KG1 (cell line): ENCODE data around the gene BMF.

Source experiments
- DNase-seq: peaks from one replicate; lab custom pipeline; 2025; lab: John Stamatoyannopoulos, UW

BMF gene

DNA sequence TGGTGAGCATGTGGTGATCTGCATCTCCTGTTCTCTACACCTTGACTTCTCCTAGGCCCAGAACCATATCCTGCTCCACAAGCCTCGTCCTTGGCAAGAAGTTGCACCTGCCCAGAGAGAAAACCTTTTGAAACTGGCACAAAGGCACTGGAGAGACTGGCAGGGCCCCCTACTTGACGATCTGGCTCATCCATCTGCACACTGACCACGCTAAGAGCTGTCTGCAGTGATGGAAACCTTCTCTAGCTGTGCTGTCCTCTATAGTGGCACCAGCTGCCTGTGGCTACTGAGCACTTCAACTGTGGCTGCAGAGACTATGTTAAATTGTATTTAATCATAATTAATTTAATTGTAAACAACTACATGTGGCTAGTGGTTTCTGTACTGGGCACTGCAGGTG lies 43.5 kb downstream of the BMF start:
- no peak for DNase-seq

DNA sequence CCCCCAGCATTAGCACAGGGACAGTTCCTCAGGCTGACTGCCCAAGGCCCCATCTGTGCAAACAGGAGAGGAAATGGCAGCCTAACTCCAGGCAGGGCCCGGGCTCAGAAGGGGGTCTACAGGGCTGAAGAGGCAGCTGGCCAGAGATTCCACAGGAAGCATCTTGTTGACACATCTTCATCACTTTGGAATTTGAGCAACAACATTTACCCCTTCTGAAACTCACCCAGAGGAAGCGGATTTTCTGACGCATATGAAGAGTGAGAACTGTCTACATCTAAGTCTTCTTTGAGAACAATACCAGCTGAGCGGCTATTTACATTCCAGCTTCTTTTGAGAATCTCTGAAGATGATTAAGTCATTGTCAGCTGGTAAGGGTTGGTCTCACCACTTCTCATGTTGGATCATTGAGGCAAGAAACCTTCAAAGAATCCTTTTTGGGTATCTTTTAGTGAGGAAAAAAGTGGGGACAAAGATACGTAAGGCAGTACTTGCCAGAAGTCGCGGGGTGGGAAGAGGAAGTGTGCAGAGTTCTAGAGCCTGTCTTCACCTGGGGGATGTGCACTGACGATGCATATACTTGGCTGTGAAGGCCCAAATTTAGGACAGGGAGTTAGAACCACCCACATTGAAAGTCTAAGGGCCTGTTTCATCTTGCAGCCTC lies 44.3 kb downstream of the BMF start:
- no peak for DNase-seq

DNA sequence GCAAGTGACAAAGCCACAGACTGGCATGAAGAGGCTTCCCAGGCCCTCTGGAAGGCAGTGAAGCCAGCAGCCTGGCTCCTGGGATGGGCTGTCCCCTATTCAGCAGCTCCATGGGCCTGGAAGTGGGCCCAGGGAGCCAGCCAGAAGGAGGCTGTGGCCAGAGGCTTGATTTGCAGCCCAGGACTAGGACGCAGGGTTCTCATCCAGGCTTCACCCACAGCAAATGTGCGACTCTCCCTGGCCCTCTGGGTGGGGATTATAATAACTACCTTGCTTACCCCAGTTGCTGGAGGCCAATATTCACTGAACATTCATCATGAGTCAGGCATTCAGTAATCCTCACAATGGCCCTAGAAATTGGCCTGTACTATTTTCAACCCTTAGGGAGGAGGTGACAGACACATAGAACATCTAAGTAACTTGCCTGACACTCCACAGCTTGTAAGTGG lies 45.1 kb downstream of the BMF start:
- DNase-seq: no peak

DNA sequence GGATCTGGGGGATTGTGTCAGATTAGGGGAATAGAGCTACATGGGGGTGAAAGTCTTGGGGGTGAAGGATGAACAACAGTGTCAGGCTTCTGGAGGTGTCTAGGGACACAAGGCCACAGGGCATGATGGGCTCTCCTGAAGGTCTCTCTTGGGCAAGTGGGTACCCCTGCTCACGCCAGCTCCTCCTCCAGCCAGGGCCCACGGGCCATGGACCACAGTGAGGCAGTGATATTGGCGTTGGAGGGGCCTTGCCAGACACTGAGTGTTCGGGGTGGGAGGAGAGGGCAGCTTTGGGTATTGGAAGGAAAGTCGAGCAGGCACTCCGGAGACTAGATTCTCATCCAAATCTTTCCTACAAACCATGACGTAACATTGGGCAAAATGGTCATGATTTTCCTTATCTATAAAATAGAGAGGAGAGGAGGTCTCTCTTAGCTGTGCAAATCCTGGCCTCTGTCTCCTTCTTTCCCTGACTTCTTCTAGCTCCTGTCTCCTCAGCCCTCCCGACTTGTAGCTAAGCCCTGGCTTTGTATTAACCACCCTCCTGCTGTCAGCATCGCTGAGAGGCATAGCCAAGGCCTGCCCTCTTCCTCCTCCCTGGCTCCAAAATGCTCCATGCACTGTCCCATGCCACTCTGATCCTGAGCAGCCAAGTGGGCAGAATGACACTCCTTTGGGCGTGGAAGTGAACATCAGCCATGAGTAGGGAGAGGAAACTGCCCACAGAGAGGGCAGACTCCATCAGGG lies 45.7 kb downstream of the BMF start:
- DNase-seq: no peak

DNA sequence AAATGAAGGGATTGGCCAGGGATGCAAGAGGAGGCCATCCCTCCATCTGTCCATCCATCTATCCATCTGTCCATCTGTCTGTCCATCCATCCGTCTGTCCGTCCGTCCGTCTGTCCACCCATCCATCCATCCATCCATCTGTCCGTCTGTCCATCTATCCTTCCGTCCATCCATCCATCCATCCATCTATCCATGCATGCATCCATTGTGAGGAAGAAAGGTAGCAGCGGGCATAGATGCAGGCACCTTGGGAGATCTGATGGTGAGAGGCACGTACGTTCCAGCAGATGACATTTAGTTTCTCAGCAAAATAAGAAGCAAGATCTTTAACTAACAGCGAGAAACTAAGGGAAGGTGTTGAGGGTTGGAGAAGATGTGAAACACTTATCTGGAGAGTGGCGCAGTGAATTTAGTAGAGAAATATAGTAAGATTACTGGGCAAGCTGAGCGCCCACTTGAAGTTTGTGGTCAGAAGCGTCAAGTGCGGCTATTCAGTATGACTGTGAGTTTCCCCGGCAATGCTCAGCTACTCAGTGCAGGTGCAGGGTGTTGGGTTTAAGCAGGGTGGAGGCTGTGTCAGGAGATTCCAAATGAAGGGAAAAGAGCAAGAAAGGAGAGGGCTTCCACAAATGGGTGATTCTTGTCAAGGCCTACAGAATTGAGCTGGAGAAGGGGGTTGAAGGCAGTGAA lies 47.3 kb downstream of the BMF start:
- no peak for DNase-seq

DNA sequence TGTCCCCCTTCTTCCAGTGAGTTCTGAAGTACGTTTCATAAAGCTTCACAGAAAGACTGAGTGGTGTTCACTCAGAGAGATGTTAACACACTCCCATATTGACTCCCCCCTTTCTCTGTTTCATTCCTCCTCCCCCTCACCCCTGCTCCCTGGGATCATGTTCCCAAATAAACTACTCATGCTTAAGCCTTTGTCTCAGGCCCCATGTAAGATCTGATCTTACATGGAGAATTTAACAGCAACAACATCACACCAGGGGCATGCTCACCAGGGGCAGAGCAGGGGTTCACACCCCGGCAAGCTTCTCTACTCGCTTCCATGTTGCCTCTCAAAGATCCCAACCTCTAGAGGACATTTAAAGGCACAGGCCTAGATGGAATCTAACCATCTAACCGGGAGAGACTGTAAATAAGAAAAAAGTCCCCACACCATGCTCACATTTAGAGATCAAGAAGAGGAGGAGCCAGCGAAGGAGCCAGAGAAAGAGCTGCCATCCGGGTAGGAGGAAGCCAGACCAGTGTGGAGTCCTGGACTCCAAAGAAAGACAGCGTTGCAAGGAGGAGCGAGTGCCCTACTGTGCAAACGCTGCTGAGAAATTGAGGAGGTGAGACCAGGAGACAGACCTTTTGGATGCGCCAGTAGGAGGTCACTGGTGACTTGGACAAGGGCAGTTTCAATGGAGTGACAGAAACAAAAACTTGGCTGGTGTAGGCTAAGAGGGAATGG lies 48.3 kb downstream of the BMF start:
- DNase-seq: no peak

DNA sequence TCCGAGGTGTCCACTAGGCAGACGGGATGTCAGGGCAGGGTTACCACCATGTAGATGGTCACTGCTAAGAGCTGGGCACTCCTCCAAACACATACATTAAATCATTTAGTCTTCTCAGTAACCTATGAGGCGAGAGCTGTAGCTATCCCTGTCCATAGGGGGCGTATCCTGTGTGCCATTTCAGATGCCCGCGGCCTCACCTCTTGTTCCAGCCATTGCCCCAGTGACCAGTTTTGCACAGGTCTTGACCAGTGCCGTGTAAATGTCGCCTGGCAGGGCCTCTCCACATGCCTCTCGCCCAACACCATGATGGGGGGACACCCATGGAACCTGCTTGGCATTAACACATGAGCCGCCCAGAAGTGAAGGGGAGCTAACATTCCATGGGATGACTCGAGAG lies 48.9 kb downstream of the BMF start:
- no peak for DNase-seq

DNA sequence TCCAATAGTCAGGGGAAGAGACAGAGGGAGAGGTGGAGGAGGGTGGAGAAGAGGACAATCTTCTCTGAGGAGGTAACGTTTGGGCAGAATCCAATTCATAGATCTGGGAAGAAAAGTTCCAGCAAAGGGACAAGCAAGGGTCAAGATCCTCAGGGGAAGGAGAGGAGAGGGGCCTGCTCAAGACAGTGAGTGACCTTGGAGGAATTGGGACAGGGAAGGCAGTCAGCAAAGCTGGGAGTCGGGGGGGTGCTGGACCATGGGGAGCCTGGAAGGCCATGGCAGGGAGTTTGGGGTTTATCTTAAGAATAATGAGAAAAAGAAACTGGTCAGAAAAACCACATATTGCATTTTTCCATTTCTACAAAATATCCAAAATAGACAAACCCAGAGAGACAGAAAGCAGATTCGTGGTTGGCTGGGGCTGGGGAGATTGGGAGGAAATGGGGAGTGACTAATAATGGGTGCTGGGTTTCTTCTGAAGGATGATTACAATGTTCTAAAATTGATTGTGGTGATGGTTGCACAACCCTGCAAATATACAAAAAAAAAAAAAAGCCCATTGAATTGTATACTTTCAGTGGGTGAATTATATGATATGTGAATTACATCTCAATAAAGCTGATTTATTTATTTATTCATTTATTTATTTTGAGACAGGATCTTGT lies 50.1 kb downstream of the BMF start:
- DNase-seq: no peak

DNA sequence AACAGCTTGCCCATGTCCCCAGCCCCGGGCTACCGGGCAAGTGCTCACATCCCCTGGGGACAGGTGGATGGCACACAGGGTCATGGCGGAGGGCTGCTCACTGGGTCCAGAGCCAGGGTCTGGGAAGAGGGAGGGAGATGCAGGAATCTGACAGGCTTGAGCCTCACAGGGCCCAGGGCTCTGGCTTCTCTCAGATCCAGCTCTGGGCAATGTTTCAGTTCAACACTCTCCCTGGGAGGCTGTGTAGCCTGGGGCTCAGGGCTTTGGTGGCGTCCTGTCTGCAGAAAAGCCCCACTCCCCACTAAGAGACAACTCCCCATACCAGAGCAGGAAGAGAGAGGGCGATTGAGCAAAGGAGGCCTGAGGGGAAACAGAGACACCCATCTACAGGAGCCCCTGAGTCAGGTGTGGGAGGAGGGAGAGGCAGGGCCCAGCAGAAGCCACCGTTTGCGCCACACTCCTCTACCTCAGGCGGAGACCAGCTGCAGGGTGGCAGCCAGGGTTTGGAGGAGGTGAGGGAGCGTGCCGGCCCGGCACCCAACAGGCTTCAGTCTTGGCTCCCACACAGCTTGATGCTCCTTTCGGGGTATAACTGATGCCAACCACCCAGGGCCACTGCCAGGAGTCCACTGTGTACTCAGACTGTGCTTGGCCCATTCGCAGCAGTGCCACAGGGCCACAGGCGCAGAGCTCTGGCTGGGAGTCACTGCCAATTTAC lies 52.9 kb downstream of the BMF start:
- no peak for DNase-seq

DNA sequence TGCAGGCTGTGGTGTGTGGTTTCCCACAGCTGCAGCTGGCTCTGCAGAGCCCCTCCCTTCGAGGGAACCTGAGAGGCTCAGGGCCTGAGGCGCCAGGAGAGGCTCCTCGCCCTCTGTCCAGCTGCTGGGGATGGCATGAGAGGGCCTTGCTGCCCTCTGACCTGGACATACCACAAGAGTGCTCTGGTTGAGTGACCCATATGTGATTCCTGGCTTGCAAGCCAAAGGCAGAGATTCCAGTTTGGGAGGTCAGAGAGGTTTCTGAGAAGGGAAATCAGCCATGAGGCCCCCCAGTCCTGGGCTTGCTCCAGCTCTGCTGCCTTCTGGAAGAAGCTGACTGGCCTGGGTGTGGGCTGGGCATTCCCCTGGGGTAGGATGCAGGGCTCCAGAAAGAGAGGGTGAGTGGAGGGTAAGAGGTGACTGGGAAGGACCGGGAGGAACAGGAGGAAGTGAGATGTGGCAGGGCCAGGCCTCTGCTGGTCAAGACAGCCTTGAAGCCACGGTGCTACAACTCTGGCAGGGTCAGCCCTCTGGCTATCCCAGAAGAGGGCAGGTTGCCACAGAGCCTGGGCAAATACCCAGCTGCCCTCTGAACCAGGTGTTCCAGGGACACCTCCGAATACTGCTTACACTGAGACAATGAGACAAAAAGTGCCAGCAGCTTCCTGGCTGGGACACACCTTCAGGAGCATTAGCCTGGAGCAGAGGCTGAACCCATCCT lies 53.7 kb downstream of the BMF start:
- DNase-seq: no peak

DNA sequence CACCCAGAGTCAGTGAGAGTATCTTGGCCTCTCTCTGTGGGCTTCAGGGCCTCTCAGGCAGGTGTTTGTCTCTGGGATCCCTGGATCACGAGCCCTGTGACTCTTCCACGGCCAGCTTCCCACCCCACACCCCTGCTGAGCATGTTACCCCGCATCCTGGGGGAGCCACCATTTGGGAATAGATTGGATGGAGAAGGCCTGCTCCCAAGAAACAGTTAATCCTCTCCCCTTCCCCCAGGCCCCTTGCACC lies 54.1 kb downstream of the BMF start:
- DNase-seq: no peak

DNA sequence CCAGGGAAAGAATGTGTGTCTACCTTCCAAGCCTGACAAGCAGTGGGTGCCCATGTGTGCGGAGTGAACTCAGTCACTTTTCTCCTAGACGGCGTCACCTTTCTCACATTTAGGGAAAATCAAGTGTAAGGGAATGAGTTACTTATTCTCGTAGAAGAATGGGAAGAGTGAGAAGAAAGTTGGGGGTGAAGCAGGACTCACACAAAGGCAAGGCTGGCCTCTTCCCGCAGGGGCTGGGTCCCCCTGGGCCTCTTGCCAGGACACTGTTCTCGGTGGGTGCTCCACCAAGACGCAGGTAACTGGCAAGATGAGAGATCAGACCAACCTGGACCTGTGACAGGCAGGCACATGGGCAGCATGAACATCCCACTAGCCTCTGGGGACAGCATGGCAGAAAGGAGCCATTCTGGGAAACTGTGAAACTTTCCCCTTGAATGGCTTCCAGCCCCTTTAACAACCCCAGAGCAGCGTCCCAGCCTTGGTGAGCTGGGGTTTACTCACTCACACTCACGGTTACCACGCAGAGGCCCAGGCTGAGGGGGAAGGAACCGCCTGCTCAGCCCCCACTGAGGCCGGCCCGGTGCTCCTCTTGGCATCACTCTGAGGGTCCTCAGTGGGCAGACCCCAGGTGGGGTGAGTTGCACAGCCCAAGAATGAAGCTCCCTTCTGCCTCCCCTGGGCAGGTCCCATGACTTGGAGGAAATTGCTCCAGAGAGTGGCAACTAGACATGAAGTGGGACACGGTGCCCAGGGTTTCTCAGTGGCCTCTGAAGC lies 54.7 kb downstream of the BMF start:
- DNase-seq: no peak

DNA sequence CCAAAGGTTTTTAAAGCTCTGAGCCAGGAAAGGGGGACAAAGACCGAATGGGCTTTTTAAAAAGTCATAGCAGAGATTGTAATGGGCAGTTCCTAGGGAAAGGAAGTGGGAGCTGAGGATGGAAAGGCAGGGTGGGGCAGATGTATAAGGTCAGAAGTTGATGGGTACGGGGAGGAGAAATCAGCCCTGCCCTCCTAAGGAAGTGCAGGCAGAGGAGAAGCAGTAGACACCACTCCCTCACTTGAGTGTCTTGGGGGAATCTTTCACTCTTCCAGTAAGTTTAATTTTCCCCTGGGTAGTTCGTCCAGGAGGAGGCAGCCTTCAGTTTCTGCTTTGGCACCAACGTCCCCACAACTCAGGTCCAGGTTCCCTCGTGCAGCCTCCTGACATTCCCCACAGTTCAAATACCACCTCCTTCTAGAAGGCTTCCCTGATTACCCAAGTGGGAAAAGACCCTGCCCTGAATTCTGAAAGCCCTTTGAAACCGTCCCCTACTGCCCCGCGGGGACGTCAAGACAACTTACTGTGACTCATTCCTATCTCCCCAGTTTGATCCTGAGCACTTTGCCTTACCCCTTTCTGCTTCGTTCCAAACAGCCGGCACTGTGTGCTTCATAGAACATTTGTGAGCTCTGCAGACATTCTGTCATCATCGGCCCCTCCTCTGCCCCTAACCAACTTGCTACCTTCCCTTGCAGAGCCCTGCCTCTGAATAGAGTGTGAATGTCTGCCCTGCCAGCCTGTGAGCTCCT lies 55.4 kb downstream of the BMF start:
- no peak for DNase-seq

DNA sequence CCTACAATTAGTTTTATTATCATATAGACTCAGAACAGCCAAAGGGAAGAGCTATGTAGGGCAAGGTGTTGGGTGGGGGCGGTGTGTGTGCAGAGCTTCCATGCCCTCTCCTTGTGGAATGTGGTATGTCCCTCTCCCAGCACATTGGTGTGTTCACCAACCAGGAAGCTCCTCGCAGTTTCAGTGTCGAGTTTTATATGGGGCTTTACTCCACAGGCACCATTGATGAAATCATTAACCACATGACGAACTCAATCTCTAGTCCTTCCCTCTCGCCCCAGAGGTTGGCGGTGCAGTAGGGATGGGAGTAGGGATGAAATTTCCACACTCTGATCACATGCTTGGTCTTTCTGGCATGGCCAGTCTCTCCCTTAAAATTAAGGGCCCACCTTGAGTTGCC lies 56.1 kb downstream of the BMF start:
- DNase-seq: no peak

DNA sequence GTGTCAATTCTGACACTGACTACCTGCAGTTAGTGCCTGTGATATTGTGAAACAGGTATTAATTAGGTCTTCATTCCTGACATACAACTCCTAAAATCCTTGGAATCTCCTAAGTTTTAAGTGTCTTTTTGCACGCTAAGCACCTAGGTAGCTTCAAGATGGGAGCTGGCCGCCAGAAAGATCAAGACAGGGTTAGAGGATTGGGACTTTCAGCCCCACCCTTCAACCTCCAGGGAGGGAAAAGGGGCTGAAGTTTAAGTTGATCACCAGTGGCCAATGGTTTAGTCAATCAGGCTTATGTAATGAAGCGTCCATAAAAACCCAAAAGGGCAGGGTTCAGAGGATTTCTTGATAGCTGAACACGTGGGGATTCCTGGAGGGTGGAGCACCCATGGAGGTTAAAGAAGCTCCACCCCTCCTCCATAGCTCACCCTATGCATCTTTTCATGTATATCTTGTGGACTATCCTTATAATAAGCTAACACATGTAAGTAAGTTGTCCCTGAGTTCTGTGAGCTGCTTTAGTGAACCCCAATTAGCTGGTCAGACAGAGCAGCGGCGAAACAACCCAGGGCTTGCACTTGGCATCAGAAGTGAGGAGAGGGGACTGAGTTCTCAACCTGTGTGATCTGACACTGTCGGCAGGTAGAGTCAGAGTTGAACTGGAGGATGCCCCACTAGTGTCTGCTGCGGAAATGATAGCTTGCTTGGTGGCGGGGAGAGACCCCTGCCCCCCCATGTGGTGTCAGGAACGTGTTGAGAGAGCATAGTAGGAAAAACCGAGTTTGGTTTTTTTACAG lies 56.9 kb downstream of the BMF start:
- no peak for DNase-seq

DNA sequence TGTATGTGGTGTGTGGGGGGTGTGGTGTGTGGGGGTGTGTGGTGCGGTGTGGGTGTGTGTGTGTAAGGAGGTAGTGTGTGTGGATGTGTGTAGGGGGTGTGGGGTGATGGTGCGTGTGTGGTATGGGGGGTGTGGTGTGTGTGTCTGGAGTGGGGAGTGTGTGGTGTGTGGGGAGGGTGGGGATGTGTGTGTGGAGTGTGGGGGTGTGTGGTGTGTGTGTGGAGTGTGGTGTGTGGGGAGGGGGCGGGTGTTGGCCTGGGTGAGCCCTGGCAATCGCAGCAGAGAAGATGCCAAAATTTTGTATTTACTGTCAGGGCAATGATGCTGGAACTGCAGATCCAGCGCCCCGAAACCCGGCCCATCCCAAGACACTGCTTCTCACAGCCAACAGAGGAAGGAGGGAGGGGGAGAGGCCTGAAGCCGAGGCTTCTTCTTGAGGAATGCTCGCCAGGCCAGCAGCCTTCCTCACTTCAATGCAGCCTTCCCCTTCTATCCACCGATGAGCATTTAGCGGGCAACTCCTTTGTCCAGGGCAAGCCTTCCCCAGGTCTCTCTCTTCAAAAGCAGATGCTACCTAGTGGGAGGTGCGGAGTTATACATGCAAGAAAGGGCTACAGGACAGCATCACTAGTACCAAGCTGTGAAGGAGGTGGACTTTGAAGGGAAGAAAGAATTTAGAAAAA lies 57.8 kb downstream of the BMF start:
- no peak for DNase-seq

DNA sequence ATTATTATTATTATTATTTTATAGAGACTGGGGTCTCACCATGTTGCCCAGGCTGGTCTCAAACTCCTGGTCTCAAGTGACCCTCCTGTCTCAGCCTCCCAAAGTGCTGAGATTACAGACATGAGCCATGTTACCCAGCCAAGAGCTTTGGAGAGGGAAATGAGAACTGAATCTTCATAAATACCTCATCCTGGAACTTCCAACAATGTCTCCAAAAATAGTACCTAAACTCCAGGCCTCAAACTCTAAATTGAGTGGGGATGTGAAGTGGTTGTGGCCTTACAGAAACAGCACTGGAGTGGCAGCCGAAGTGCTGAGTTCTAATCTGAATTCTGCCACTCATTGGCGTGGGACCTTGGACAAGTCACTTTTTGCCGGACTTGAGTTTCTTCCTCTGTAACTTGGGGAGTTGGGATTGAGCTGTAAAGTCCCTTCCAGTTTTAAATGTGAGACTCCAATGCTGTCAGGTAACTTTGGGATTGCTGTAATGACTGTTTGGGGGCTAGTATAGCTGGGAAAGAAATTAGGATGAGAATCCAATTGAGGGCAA lies 59.7 kb downstream of the BMF start:
- no peak for DNase-seq
